GM18526 (cell line): ENCODE results near the gene SNX8.
A peak's percentile ranks its signal among the peaks of the same experiment; 100 is the strongest.

Experiments used
- POLR2A ChIP-seq: IDR thresholded peaks from 3 replicates; pipeline ENCODE4 v1.6.1; 2011; ENCODE audit not compliant: insufficient read length; ENCODE audit errors: extremely low read depth

SNX8 gene

GRCh38 chr7:2242541-2243429, 71.5 kb downstream of the SNX8 start:
- no peak for TF ChIP-seq POLR2A

- TF ChIP-seq POLR2A = peak; percentile 96
Measured at GRCh38 chr7:2241580-2242540, 72.4 kb downstream of the SNX8 start, which contains the start of the genes MRM2 and NUDT1. Gene MRM2 (minus strand): TSS chr7:2242205. CDS start chr7:2242169, 36 bp downstream. Gene NUDT1 (plus strand): TSS chr7:2242226. CDS start chr7:2244575, 2,349 bp downstream.

DNA sequence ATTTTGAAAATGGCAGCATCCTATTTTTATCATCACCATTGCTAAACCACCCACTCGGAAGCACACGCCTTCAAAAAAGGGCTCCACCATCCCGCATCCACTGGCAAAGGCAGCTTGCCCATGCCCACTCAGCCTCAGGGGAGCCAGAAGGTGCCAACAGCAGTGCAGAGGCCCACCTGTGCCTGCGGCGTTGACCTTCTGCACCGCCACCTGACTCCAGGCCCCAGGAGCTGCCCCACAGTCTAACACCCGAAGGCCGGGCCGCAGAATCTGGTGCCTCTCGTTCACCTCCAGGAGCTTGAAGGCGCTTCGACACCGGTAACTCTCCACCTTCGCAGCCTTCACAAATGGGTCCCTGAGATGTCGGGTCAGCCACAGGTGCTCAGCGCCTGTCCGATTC, 75.0 kb downstream of the SNX8 start:
- TF ChIP-seq POLR2A = no peak

- TF ChIP-seq POLR2A = peak; percentile 36
Measured at GRCh38 chr7:2237109-2237602, 77.1 kb downstream of the SNX8 start.

DNA sequence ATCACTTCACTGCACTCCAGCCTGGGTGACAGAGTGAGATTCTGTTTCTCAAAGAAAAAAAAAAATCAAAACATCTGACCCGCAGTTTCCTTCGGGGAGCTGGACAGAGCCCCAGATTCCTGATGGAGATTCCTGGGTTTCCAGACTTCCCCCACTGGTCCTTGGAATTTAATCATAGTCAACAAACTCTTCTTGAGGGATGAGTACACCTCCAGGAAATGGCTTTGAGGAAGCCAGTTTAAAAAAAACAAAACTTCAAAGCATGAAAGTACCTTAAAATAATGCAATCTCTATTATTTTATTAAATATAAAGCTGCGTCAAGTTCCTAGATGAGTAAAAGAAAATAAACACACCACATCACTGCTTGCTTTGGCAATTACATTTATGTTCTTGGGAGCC, 80.3 kb downstream of the SNX8 start:
- TF ChIP-seq POLR2A = no peak

- peak; percentile 88 for TF ChIP-seq POLR2A
Measured at GRCh38 chr7:2232766-2233520, 81.3 kb downstream of the SNX8 start, which contains the start of gene MAD1L1. Gene MAD1L1 (minus strand): TSS chr7:2232945. CDS start chr7:2230133, 2,812 bp downstream.

DNA sequence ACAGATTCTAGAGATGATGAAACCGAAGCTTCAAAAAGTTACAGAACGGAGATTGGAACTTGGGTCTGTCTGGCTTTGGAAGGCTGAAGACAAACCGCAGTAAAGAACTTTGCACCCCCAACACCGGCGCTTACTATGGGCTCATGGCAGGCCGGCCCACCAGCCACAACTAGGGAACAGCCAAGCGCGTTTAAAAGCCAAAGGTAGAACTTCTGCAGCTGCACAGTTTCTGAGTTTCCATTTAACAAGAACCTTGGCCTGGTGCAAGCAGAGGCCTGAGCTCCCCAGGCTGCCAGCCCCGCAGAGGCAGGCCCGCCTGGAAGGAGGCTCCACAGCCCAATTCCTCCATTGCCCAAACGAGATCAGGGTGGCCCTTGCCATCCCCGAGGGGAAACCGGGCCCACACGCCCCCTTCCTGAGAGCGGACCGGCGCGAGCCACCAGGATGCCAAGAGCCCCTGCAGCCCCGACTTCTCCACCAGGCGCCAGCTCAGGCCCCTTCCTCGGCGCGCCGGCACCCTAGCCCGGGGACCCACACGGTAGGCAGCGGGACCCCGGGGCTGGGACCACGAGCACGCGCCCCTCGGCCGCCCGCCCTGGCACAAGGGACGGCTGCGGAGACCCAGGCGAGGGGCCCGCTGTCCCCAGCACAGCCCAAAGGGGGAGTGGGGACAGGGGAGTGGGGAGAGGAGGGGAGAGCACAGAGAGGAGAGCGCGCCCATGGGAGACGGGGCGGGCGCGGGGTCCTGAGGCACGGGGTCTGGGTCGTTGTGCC, 82.1 kb downstream of the SNX8 start:
- no peak for TF ChIP-seq POLR2A

DNA sequence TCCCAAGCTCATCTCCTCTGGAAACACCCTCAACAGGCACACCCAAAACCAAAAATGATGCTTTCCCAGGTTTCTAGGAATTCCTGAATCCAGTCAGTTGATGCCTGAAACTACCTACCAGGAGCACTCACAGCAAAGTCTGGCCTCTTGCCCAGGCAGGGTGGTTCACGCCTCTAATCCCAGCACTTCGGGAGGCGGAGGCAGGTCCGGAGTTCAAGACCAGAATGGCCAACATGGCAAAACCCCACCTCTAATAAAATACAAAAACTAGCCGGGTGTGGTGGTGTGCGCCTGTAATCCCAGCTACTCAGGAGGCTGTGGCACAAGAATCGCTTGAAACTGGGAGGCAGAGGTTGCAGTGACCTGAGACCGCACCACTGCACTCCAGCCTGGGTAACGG, 83.4 kb downstream of the SNX8 start:
- TF ChIP-seq POLR2A = no peak

GRCh38 chr7:2230226-2230625, 84.0 kb downstream of the SNX8 start:
- no peak for TF ChIP-seq POLR2A

GRCh38 chr7:2229467-2229866, 84.8 kb downstream of the SNX8 start:
- TF ChIP-seq POLR2A = no peak

GRCh38 chr7:2228921-2229320, 85.3 kb downstream of the SNX8 start:
- no peak for TF ChIP-seq POLR2A

GRCh38 chr7:2227699-2228098, 86.5 kb downstream of the SNX8 start:
- no peak for TF ChIP-seq POLR2A

GRCh38 chr7:2225830-2226229, 88.4 kb downstream of the SNX8 start:
- no peak for TF ChIP-seq POLR2A

GRCh38 chr7:2225336-2225735, 88.9 kb downstream of the SNX8 start:
- TF ChIP-seq POLR2A = no peak
